IMR-90 (cell line): ENCODE results near the gene ARPC2. TPM values are rescaled to one million over a fixed set of nuclear protein-coding genes. Genes with fewer than 3 reads are reported as not detected.
A peak's percentile ranks its signal among the peaks of the same experiment; 100 is the strongest.

Experiments
- ATAC-seq: fragments of 200-7000 bp; cut with Tn5 transposase; 2 replicates; pipeline ENCODE4 v1.9.1; 2020; ENCODE audit warnings: low read depth, mild to moderate bottlenecking, moderate library complexity
- BruUV-seq: library from RNA; stranded (reverse); fragments of 400-500 nt; replicated peaks from 2 replicates; lab custom pipeline; 2021; lab: Mats Ljungman, UMichigan
- CTCF ChIA-PET: fragments of 300-600 bp; formaldehyde crosslinking; extraction: SDS; loops from one replicate; lab custom pipeline; 2021; ENCODE audit warnings: antibody characterized with exemption; lab: Yijun Ruan, JAX
- POLR2A ChIA-PET: fragments of 300-600 bp; sonication (Branson Sonifier 250); formaldehyde crosslinking; loops from one replicate; lab custom pipeline; 2022; ENCODE audit warnings: antibody characterized with exemption; ENCODE audit not compliant: unreplicated experiment; lab: Charles Lee
- DNase-seq: peaks from one replicate; pipeline ENCODE4 v3.0.0; 2013
- H2AFZ ChIP-seq: replicated peaks from 2 replicates; pipeline ENCODE3; 2013; ENCODE audit warnings: low read length, mild to moderate bottlenecking; ENCODE audit not compliant: poor library complexity
- H2AK5ac ChIP-seq: 2 replicates; pipeline ENCODE4 v1.6.1; 2013; ENCODE audit warnings: low read depth, low read length, inconsistent platforms
- H2AK9ac ChIP-seq: replicated peaks from 2 replicates; pipeline ENCODE3; 2013; ENCODE audit warnings: mild to moderate bottlenecking, low read depth, low read length, moderate library complexity; ENCODE audit not compliant: poor library complexity
- H2BK120ac ChIP-seq: 2 replicates; pipeline ENCODE4 v1.6.1; 2013; ENCODE audit warnings: low read depth, low read length, inconsistent platforms
- H2BK15ac ChIP-seq: 3 replicates; pipeline ENCODE4 v1.6.1; 2013; ENCODE audit warnings: low read depth, low read length, inconsistent platforms
- H2BK20ac ChIP-seq: 2 replicates; pipeline ENCODE4 v1.6.1; 2013; ENCODE audit warnings: low read depth, mild to moderate bottlenecking, inconsistent platforms, low read length, moderate library complexity
- H2BK5ac ChIP-seq: 2 replicates; pipeline ENCODE4 v1.6.1; 2013; ENCODE audit warnings: mild to moderate bottlenecking, low read depth, low read length, inconsistent platforms; ENCODE audit not compliant: poor library complexity, severe bottlenecking
- H3K14ac ChIP-seq: replicated peaks from 2 replicates; pipeline ENCODE4 v1.6.1; 2013; ENCODE audit warnings: low read depth, low read length, inconsistent platforms
- H3K18ac ChIP-seq: 2 replicates; pipeline ENCODE4 v1.6.1; 2013; ENCODE audit warnings: low read depth, low read length, control low read depth
- H3K23ac ChIP-seq: 2 replicates; pipeline ENCODE4 v1.6.1; 2013; ENCODE audit warnings: low read depth, low read length, inconsistent platforms
- H3K27ac ChIP-seq: 2 replicates; pipeline ENCODE4 v1.5.1; 2013; ENCODE audit warnings: mild to moderate bottlenecking, control low read depth, low read length; ENCODE audit not compliant: insufficient read depth
- H3K27me3 ChIP-seq: 2 replicates; pipeline ENCODE4 v1.6.1; 2013; ENCODE audit warnings: low read length; ENCODE audit not compliant: control insufficient read depth, insufficient read depth
- H3K36me3 ChIP-seq: 2 replicates; pipeline ENCODE4 v1.6.1; 2013; ENCODE audit warnings: low read length, mixed read lengths; ENCODE audit not compliant: control insufficient read depth, insufficient read depth
- H3K4ac ChIP-seq: 2 replicates; pipeline ENCODE4 v1.6.1; 2013; ENCODE audit warnings: low read depth, low read length, inconsistent platforms
- H3K4me1 ChIP-seq: 2 replicates; pipeline ENCODE4 v1.6.1; 2013; ENCODE audit warnings: low read length, mixed read lengths; ENCODE audit not compliant: control insufficient read depth, insufficient read depth
- H3K4me2 ChIP-seq: 2 replicates; pipeline ENCODE4 v1.6.1; 2013; ENCODE audit warnings: low read depth, mild to moderate bottlenecking, control low read depth, low read length, moderate library complexity
- H3K4me3 ChIP-seq: 2 replicates; pipeline ENCODE4 v1.5.1; 2013; ENCODE audit warnings: low read depth, mild to moderate bottlenecking, control low read depth, low read length, moderate library complexity; ENCODE audit not compliant: insufficient read depth
- H3K56ac ChIP-seq: 2 replicates; pipeline ENCODE4 v1.6.1; 2013; ENCODE audit warnings: low read length, inconsistent platforms; ENCODE audit not compliant: insufficient read depth; ENCODE audit errors: extremely low read depth
- H3K79me1 ChIP-seq, 2 experiments: 2 replicates each; pipeline ENCODE4 v1.6.1; 2013; ENCODE audit warnings: low read length in 2 of 2, inconsistent platforms in 1 of 2, low read depth in 1 of 2
- H3K9ac ChIP-seq: 2 replicates; pipeline ENCODE4 v1.6.1; 2013; ENCODE audit warnings: low read depth, low read length, control low read depth
- H3K9me1 ChIP-seq: 2 replicates; pipeline ENCODE4 v1.6.1; 2013; ENCODE audit warnings: low read length, inconsistent platforms; ENCODE audit not compliant: insufficient read depth
- H3K9me3 ChIP-seq: 2 replicates; pipeline ENCODE4 v1.6.1; 2013; ENCODE audit warnings: low read length; ENCODE audit not compliant: control insufficient read depth, insufficient read depth
- H4K20me1 ChIP-seq: 2 replicates; pipeline ENCODE4 v1.6.1; 2013; ENCODE audit warnings: low read length, inconsistent platforms; ENCODE audit not compliant: insufficient read depth
- H4K5ac ChIP-seq: 2 replicates; pipeline ENCODE4 v1.6.1; 2013; ENCODE audit warnings: mild to moderate bottlenecking, low read depth, low read length, control low read depth
- H4K8ac ChIP-seq, 2 experiments: 2 replicates each; pipeline ENCODE4 v1.6.1; 2013; ENCODE audit warnings: low read depth in 2 of 2, low read length in 2 of 2, control low read depth in 1 of 2, inconsistent platforms in 1 of 2
- H4K91ac ChIP-seq: 2 replicates; pipeline ENCODE4 v1.6.1; 2013; ENCODE audit warnings: low read depth, low read length, inconsistent platforms; ENCODE audit not compliant: insufficient read depth
- FOS ChIP-seq: fragments of 150-350 bp; IDR thresholded peaks from 2 replicates; pipeline ENCODE4 v1.6.1; 2016; ENCODE audit warnings: low read depth, low read length
- MAFK ChIP-seq: IDR thresholded peaks from 2 replicates; pipeline ENCODE4 v1.6.1; 2012; ENCODE audit warnings: low read depth, low read length, improper control_type of control experiment
- MAZ ChIP-seq: IDR thresholded peaks from 2 replicates; pipeline ENCODE4 v1.6.1; 2012; ENCODE audit warnings: low read depth, mild to moderate bottlenecking, low read length, improper control_type of control experiment, moderate library complexity, borderline replicate concordance
- MXI1 ChIP-seq: IDR thresholded peaks from 2 replicates; pipeline ENCODE4 v1.6.1; 2012; ENCODE audit warnings: low read depth, mild to moderate bottlenecking, low read length, moderate library complexity, borderline replicate concordance
- NFE2L2 ChIP-seq: fragments of 150-350 bp; IDR thresholded peaks from 2 replicates; pipeline ENCODE4 v1.6.1; 2016; ENCODE audit warnings: low read depth, mild to moderate bottlenecking, low read length
- WGBS, 2 experiments: methylation state at CpG; one replicate each; pipeline versions ENCODE4 v1.1.5 to v1.1.7; 2013; ENCODE audit warnings: missing lambda C conversion rate in 2 of 2; ENCODE audit not compliant: insufficient read length in 1 of 2; ENCODE audit errors: extremely low coverage in 2 of 2; 5-methylcytosine and 5-hydroxymethylcytosine counted together
- dilution Hi-C: fragments of 300-500 bp; cut with HindIII; formaldehyde crosslinking; loops from one replicate; pipeline ENCODE4 v1.14.3; 2018; ENCODE audit warnings: low sequenced_read_pairs; ENCODE audit not compliant: unreplicated experiment
- in situ Hi-C: fragments of 300-500 bp; cut with MboI; formaldehyde crosslinking; loops from 3 replicates; pipeline ENCODE4 v1.14.3; 2019; ENCODE audit warnings: low sequenced_read_pairs, inconsistent platforms, mixed read lengths
- intact Hi-C: fragments of 100-400 bp; cut with micrococcal nuclease; formaldehyde crosslinking; loops from 2 replicates; pipeline ENCODE4 v1.10.0; 2022
- polyA plus RNA-seq, 3 experiments: library from polyadenylated mRNA; depleted of rRNA; stranded (reverse); fragments of >200 nt; gene quantifications; 2 replicates each; pipeline ENCODE4 v1.2.3, GENCODE V29; 2012; ENCODE audit warnings: low replicate concordance in 1 of 3
- total RNA-seq: library from RNA; depleted of rRNA; stranded (reverse); fragments of >200 nt; gene quantifications from 2 replicates; pipeline ENCODE4 v1.2.3, GENCODE V29; 2012

ARPC2 gene
- total and polyA plus RNA-seq, 2 of the 4 experiments (the other 2 are of a cell fraction), result 561 to 635 TPM

DNA sequence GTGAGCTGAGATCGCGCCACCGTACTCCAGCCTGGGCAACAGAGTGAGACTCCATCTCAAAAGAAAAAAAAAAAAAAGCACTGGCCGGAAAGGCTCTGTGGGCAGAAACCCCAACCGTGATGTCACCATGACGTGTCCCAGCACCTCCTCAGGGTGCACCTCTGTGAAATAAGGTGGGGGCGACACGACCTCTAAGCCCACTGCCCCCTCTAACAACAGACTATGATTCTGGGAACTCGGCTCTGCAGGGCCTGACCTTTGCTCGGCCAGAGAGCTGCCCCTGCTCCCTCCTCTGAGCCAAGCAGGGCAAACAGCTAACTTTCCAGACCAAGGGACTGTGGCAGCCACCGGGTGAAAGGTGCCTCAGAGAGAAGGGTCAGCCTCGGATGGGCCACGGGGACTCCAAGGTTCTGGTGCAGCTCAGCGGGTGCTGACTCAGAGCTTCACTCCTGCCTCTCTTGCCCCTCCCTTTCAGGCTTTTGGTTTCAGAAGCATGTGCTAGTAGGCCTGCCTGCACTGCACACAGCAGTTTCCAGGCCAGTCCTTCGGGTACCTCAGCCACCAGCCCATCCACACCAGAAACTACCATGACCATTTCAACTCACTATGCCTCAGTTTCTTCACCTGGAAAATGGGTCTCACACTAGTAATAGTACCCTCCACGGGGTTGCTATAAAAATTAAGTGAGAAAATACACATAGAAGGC lies 67.3 kb downstream of the ARPC2 start:
- no peak overlapping the region for H3K4me3 ChIP-seq
- H4K5ac ChIP-seq, result peak overlapping the region; percentile 65; the same call in 1 of the 2 replicates
- H2AK5ac ChIP-seq, result peak overlapping the region; percentile 69
- H2BK20ac ChIP-seq, result no peak overlapping the region
- no peaks in the 10 kb centered on the region for H3K27me3 ChIP-seq
- H2BK15ac ChIP-seq, result no peak overlapping the region
- peak; percentile 80 for DNase-seq
- peaks cover 23% of the 10 kb centered on the region for H4K20me1 ChIP-seq
- peak overlapping the region; percentile 68 for H3K4me2 ChIP-seq
- H3K18ac ChIP-seq, result no peak overlapping the region
- peak overlapping the region; percentile 73 for H3K27ac ChIP-seq
- dilution Hi-C loops (no loop called here), intact Hi-C loops (no loop called here), in situ Hi-C loops (no loop called here)
- peak overlapping the region in 1 of 2 experiments; percentile 26; a peak in 1 of 4 replicates for H4K8ac ChIP-seq
- H3K9me3 ChIP-seq, result no peaks in the 10 kb centered on the region
- peak overlapping the region; percentile 11; the same call in 1 of the 2 replicates for H3K9ac ChIP-seq
- ChIA-PET POLR2A (no interaction called here), CTCF (interaction anchor here (1.1 to 4.4 kb wide), 2 partner anchors 8 to 13 kb away, joined by 4 to 24 read pairs; partner anchors contain the start of genes AAMP, PNKD and TMBIM1)
- peaks cover 22 to 76% of the 10 kb centered on the region in 2 experiments for H3K79me1 ChIP-seq
- no peaks in the 10 kb centered on the region for H3K9me1 ChIP-seq
- 55% methylated on average over 4 of the region's 16 CpGs; no CpG with 5 or more reads in 1 of the 2 experiments for WGBS, 2 experiments
- peaks cover 18% of the 10 kb centered on the region for H3K36me3 ChIP-seq
- BruUV-seq, result no TSS peak
- no peak overlapping the region for H3K14ac ChIP-seq
- no peak overlapping the region for H3K23ac ChIP-seq
- peaks cover 35% of the 10 kb centered on the region for H3K4me1 ChIP-seq
- ATAC-seq, result peak; percentile 31
- H2AFZ ChIP-seq, result peak overlapping the region; percentile 55
- TF ChIP-seq MXI1 (peak; percentile 82; the same call in 1 of the 2 replicates), NFE2L2 (no peak; the same call in 1 of the 2 replicates), MAFK (peak; percentile 66), MAZ (peak; percentile 89), FOS (peak; percentile 32; the same call in 1 of the 2 replicates)
- H2BK120ac ChIP-seq, result peak overlapping the region; percentile 29; the same call in 1 of the 2 replicates
- H3K4ac ChIP-seq, result peak overlapping the region; percentile 55
- peak overlapping the region; percentile 42; the same call in 1 of the 2 replicates for H4K91ac ChIP-seq
- H2AK9ac ChIP-seq, result peak overlapping the region; percentile 8
- H3K56ac ChIP-seq, result no peak overlapping the region
- H2BK5ac ChIP-seq, result peak overlapping the region; percentile 80
